HEK293T (cell line): ENCODE results near the gene SCN7A.
"Not testable (repeated sequence)": the region's sequence is repeated elsewhere in the genome, so short reads cannot be mapped to it uniquely, and the experiment has no call there.

Source experiments
- CTCF ChIA-PET: fragments of 350-600 bp; formaldehyde crosslinking; extraction: SDS; loops from one replicate; lab custom pipeline; 2021; ENCODE audit warnings: antibody characterized with exemption, inconsistent platforms; lab: Yijun Ruan, JAX
- POLR2A ChIA-PET: fragments of 350-600 bp; formaldehyde crosslinking; extraction: SDS; loops from one replicate; lab custom pipeline; 2020; ENCODE audit warnings: antibody characterized with exemption, inconsistent platforms; lab: Yijun Ruan, JAX
- DNase-seq: peaks from one replicate; pipeline ENCODE4 v3.0.0; 2012; ENCODE audit warnings: mixed read lengths; ENCODE audit errors: extremely low spot score
- ARNT ChIP-seq: fragments of 450-650 bp; IDR thresholded peaks from 2 replicates; pipeline ENCODE4 v1.6.1; 2017; ENCODE audit warnings: mild to moderate bottlenecking
- BHLHE40 ChIP-seq: fragments of 450-650 bp; IDR thresholded peaks from 2 replicates; pipeline ENCODE4 v1.6.1; 2016; ENCODE audit warnings: mild to moderate bottlenecking, moderate library complexity, borderline replicate concordance
- CTBP1 ChIP-seq: fragments of 450-650 bp; IDR thresholded peaks from 2 replicates; pipeline ENCODE4 v1.6.1; 2016; ENCODE audit warnings: borderline replicate concordance
- ELF4 ChIP-seq: fragments of 450-650 bp; IDR thresholded peaks from 2 replicates; pipeline ENCODE4 v1.6.1; 2017; ENCODE audit warnings: antibody characterized with exemption
- FOXA1 ChIP-seq: fragments of 450-650 bp; IDR thresholded peaks from 2 replicates; pipeline ENCODE4 v1.6.1; 2016; ENCODE audit warnings: mild to moderate bottlenecking
- FOXK2 ChIP-seq: fragments of 450-650 bp; IDR thresholded peaks from 2 replicates; pipeline ENCODE4 v1.6.1; 2016; ENCODE audit warnings: mild to moderate bottlenecking
- FOXM1 ChIP-seq: fragments of 450-650 bp; IDR thresholded peaks from 2 replicates; pipeline ENCODE4 v1.6.1; 2017; ENCODE audit warnings: mild to moderate bottlenecking, borderline replicate concordance
- HDGF ChIP-seq: fragments of 450-650 bp; IDR thresholded peaks from 2 replicates; pipeline ENCODE4 v1.6.1; 2017; ENCODE audit warnings: antibody characterized with exemption, borderline replicate concordance
- L3MBTL2 ChIP-seq: fragments of 450-650 bp; conservative IDR thresholded peaks from 2 replicates; pipeline ENCODE4 v1.6.1; 2016; ENCODE audit warnings: mild to moderate bottlenecking
- LEF1 ChIP-seq: fragments of 450-650 bp; IDR thresholded peaks from 2 replicates; pipeline ENCODE4 v1.6.1; 2017; ENCODE audit warnings: mild to moderate bottlenecking, borderline replicate concordance
- NFRKB ChIP-seq: fragments of 450-650 bp; IDR thresholded peaks from 2 replicates; pipeline ENCODE4 v1.6.1; 2016; ENCODE audit warnings: mild to moderate bottlenecking, moderate library complexity
- PKNOX1 ChIP-seq: fragments of 450-650 bp; IDR thresholded peaks from 2 replicates; pipeline ENCODE4 v1.6.1; 2016
- SP1 ChIP-seq: fragments of 450-650 bp; IDR thresholded peaks from 2 replicates; pipeline ENCODE4 v1.6.1; 2017
- SUZ12 ChIP-seq: fragments of 450-650 bp; IDR thresholded peaks from 2 replicates; pipeline ENCODE4 v1.6.1; 2016; ENCODE audit warnings: mild to moderate bottlenecking
- TARDBP ChIP-seq: fragments of 450-650 bp; IDR thresholded peaks from 2 replicates; pipeline ENCODE4 v1.6.1; 2016
- ZNF384 ChIP-seq: fragments of 450-650 bp; IDR thresholded peaks from 2 replicates; pipeline ENCODE4 v1.6.1; 2016

Gene SCN7A

GRCh38 chr2:166485558-166486178 is 8.4 kb downstream of the SCN7A start:
- no peak for TF ChIP-seq TARDBP
- TF ChIP-seq FOXA1: no peak
- TF ChIP-seq CTBP1: no peak
- TF ChIP-seq SUZ12: no peak
- no peak for TF ChIP-seq PKNOX1
- TF ChIP-seq SP1: no peak
- no peak for TF ChIP-seq ELF4
- CTCF ChIA-PET: no interaction called here
- POLR2A ChIA-PET: no interaction called here
- no peak for DNase-seq

GRCh38 chr2:166472332-166472731 is 21.7 kb downstream of the SCN7A start:
- no peak for DNase-seq
- CTCF ChIA-PET: no interaction called here
- TF ChIP-seq L3MBTL2 (no peak), FOXM1 (no peak), ARNT (no peak), PKNOX1 (no peak), BHLHE40 (no peak), TARDBP (no peak)
- POLR2A ChIA-PET: no interaction called here

- TF ChIP-seq HDGF (no peak), BHLHE40 (no peak), SP1 (no peak), ZNF384 (no peak), NFRKB (no peak), LEF1 (no peak), SUZ12 (no peak), ARNT (no peak), FOXA1 (no peak), L3MBTL2 (no peak), ELF4 (no peak), FOXK2 (no peak), PKNOX1 (no peak), CTBP1 (no peak), FOXM1 (no peak), TARDBP (no peak)
- CTCF ChIA-PET: no interaction called here
- POLR2A ChIA-PET: no interaction called here
- DNase-seq: no peak
These were observed 25.7 kb downstream of the SCN7A start for GRCh38 chr2:166468124-166469024.

- POLR2A ChIA-PET: no interaction called here
- CTCF ChIA-PET: no interaction called here
- no peak for DNase-seq
- TF ChIP-seq TARDBP: no peak
- TF ChIP-seq NFRKB: no peak
- TF ChIP-seq ZNF384: no peak
- TF ChIP-seq BHLHE40: no peak
- TF ChIP-seq SUZ12: no peak
- no peak for TF ChIP-seq PKNOX1
- TF ChIP-seq HDGF: no peak
- no peak for TF ChIP-seq LEF1
- TF ChIP-seq CTBP1: no peak
These were observed 29.9 kb downstream of the SCN7A start for GRCh38 chr2:166464187-166464586.

- CTCF ChIA-PET: interaction anchor here (0.6 kb wide), 1 partner anchor 1739 kb away, joined by 3 read pairs; no protein-coding TSS in a partner anchor
- TF ChIP-seq ARNT (no peak), ELF4 (no peak), FOXK2 (no peak), FOXM1 (no peak), LEF1 (no peak), NFRKB (no peak), CTBP1 (no peak), SP1 (no peak), TARDBP (no peak)
- POLR2A ChIA-PET: no interaction called here
- DNase-seq: no peak
These were observed 30.4 kb downstream of the SCN7A start for GRCh38 chr2:166463640-166464039.

- DNase-seq: no peak
- ChIA-PET POLR2A (no interaction called here), CTCF (no interaction called here)
- no peak for TF ChIP-seq LEF1
These were observed 35.4 kb downstream of the SCN7A start for GRCh38 chr2:166458674-166459073.

GRCh38 chr2:166455823-166456222 is 38.2 kb downstream of the SCN7A start:
- DNase-seq, POLR2A ChIA-PET, CTCF ChIA-PET: not testable (repeated sequence)
